Pancreas (tissue), 10 donors: ENCODE results near the gene DAAM2. TPM values are rescaled to one million over a fixed set of nuclear protein-coding genes. Genes with fewer than 3 reads are reported as not detected.

Experiments used
- ATAC-seq, 4 donors: fragments of 200-7000 bp; cut with Tn5 transposase; one replicate each; pipeline versions ENCODE4 v1.8.0 to v1.9.1; 2020; ENCODE audit warnings: mild to moderate bottlenecking in 4 of 4, moderate library complexity in 4 of 4
- DNase-seq, 6 donors: peaks; one replicate each; pipeline ENCODE4 v3.0.0-alpha.2; 2020
- FAIRE-seq: peaks from 2 replicates; lab custom pipeline; 2012; peaks lifted over from hg19 to GRCh38; lab: Jason Lieb, UNC
- H3K27ac ChIP-seq, 4 donors: fragments of 200-600 bp; sonication (generic); 1 replicate in 3 of 4; 2 replicates in 1 of 4; pipeline versions ENCODE4 v1.5.0 to v1.8.0; 2020
- H3K27me3 ChIP-seq, 4 donors: fragments of 200-600 bp; one replicate each; pipeline ENCODE4 v1.8.0; 2021
- H3K36me3 ChIP-seq, 3 donors: fragments of 200-600 bp; sonication (generic) in 1 of 3; one replicate each; pipeline versions ENCODE4 v1.5.0 to v1.8.0; 2020 to 2021
- H3K4me1 ChIP-seq, 3 donors: fragments of 200-600 bp; one replicate each; pipeline ENCODE4 v1.8.0; 2021
- H3K4me3 ChIP-seq, 4 donors: fragments of 200-600 bp; sonication (generic) in 2 of 4; one replicate each; pipeline versions ENCODE4 v1.5.0 to v1.8.0; 2020 to 2021
- H3K9me3 ChIP-seq, 4 donors: fragments of 200-600 bp; one replicate each; pipeline ENCODE4 v1.8.0; 2021
- CTCF ChIP-seq, 4 donors: fragments of 200-600 bp; sonication (generic) in 3 of 4; IDR thresholded peaks; one replicate each; pipeline versions ENCODE4 v1.5.0 to v1.8.0; 2021; ENCODE audit warnings: antibody characterized with exemption in 4 of 4
- WGBS, 2 donors: extraction: QIAGEN DNeasy Blood & Tissue Kit; methylation state at CpG; one replicate each; pipeline ENCODE4 v1.1.7; 2013; 5-methylcytosine and 5-hydroxymethylcytosine counted together
- intact Hi-C, 3 donors: fragments of 100-400 bp; cut with DNase I; formaldehyde crosslinking; loops; one replicate each; pipeline versions ENCODE4 v1.11.1 to v1.14.2; 2022
- polyA plus RNA-seq, 2 donors: library from polyadenylated mRNA; stranded (reverse); fragments of 200-250 nt; gene quantifications; one replicate each; pipeline ENCODE4 v1.2.3, GENCODE V29; 2013
- total RNA-seq, 6 donors: library from RNA; stranded (reverse); fragmentation: NEBNext Ultra II Directional in 4 of 6; extraction: Animal tissue kit (Norgen Biotek cat#: 25700) in 4 of 6; gene quantifications; one replicate each; pipeline versions ENCODE4 v1.2.1 to v1.2.4, GENCODE V29; 2021 to 2023
- donor health status: healthy with polysubstance abuse.
- donor health status: DM: no; HTN: no; CAD: no; lungs with moderate emphysema.
- donor health status: DM: no; HTN: no; CAD: no.
- donor health status: control.
- donor health status: control.
- donor health status: Bipolar disorder and iron deficiency.
- donor health status: DM: yes; HTN: yes; CAD: no.
- donor health status: DM: no; HTN: no; CAD: no.
- donor health status: DM: no; HTN: no; CAD: no.
- donor health status: DM: yes; HTN: yes; CAD: no.

DAAM2 gene
- total and polyA plus RNA-seq, 8 donors: 4.0 to 10.5 (median 7.2) TPM

GRCh38 chr6:39881851-39882530 lies 89.8 kb downstream of the DAAM2 start:
- Histone ChIP-seq H3K36me3 (no peaks in the 10 kb centered on the region), H3K27ac (no peak overlapping the region), H3K4me1 (peaks cover 0 to 5% (median 0%) of the 10 kb centered on the region in 3 donors), H3K4me3 (no peak overlapping the region), H3K27me3 (no peaks in the 10 kb centered on the region), H3K9me3 (no peaks in the 10 kb centered on the region)
- DNase-seq: no peak
- no peak for FAIRE-seq
- WGBS, 2 donors: 71 to 78% methylated on average over 16 of the region's 16 CpGs
- intact Hi-C loops: loop anchor here in 1 of 3 donors (10.0 kb wide), 1 partner anchor 517 kb away; no protein-coding TSS in a partner anchor
- no peak for TF ChIP-seq CTCF (IDR thresholded peaks at IDR 0.05)
- ATAC-seq: peak in 1 of 4 donors; percentile 44

- intact Hi-C loops: loop anchor here in 1 of 3 donors (10.0 kb wide), 1 partner anchor 518 kb away; no protein-coding TSS in a partner anchor
- FAIRE-seq (no peak), DNase-seq (peak in 1 of 6 donors; percentile 54), ATAC-seq (peak in 3 of 4 donors; percentile 42 to 60 (median 43))
- TF ChIP-seq CTCF (IDR thresholded peaks at IDR 0.05): no peak
- Histone ChIP-seq H3K4me1 (peaks cover 0 to 5% (median 0%) of the 10 kb centered on the region in 3 donors), H3K4me3 (no peak overlapping the region), H3K36me3 (no peaks in the 10 kb centered on the region), H3K27me3 (no peaks in the 10 kb centered on the region), H3K9me3 (no peaks in the 10 kb centered on the region), H3K27ac (no peak overlapping the region)
- 59 to 63% methylated on average over 8 of the region's 8 CpGs for WGBS, 2 donors
These were observed 90.3 kb downstream of the DAAM2 start for GRCh38 chr6:39882531-39882899.

- no peaks in the 10 kb centered on the region for H3K27me3 ChIP-seq
- no peak overlapping the region for H3K4me3 ChIP-seq
- intact Hi-C loops: loop anchor here in 1 of 3 donors (10.0 kb wide), 1 partner anchor 520 kb away; no protein-coding TSS in a partner anchor
- no peak for ATAC-seq
- peaks cover 0 to 5% (median 0%) of the 10 kb centered on the region in 3 donors for H3K4me1 ChIP-seq
- no peaks in the 10 kb centered on the region for H3K36me3 ChIP-seq
- no peak for FAIRE-seq
- no peak for DNase-seq
- H3K9me3 ChIP-seq: no peaks in the 10 kb centered on the region
- no peak overlapping the region for H3K27ac ChIP-seq
- 76 to 89% methylated on average over 5 of the region's 5 CpGs for WGBS, 2 donors
- TF ChIP-seq CTCF (IDR thresholded peaks at IDR 0.05): no peak
These were observed 92.5 kb downstream of the DAAM2 start for GRCh38 chr6:39884696-39885095.

- FAIRE-seq (no peak), ATAC-seq (no peak), DNase-seq (no peak)
- no peak for TF ChIP-seq CTCF (IDR thresholded peaks at IDR 0.05)
- Histone ChIP-seq H3K4me1 (no peaks in the 10 kb centered on the region), H3K9me3 (no peaks in the 10 kb centered on the region), H3K4me3 (no peak overlapping the region), H3K27me3 (no peaks in the 10 kb centered on the region), H3K27ac (no peak overlapping the region), H3K36me3 (no peaks in the 10 kb centered on the region)
- intact Hi-C loops: loop anchor here in 1 of 3 donors (10.0 kb wide), 1 partner anchor 521 kb away; no protein-coding TSS in a partner anchor
- WGBS, 2 donors: 87 to 92% methylated on average over 7 of the region's 7 CpGs
These were observed 93.5 kb downstream of the DAAM2 start for GRCh38 chr6:39885691-39886090.

GRCh38 chr6:39886871-39887270 lies 94.7 kb downstream of the DAAM2 start:
- no peak for TF ChIP-seq CTCF (IDR thresholded peaks at IDR 0.05)
- H3K27me3 ChIP-seq: no peaks in the 10 kb centered on the region
- FAIRE-seq (no peak), ATAC-seq (no peak), DNase-seq (no peak)
- H3K27ac ChIP-seq: peak overlapping the region in 1 of 4 donors; percentile 53
- no peak overlapping the region for H3K4me3 ChIP-seq
- 50 to 75% methylated on average over 2 of the region's 2 CpGs for whole genome bisulfite sequencing, 2 donors
- no peaks in the 10 kb centered on the region for H3K9me3 ChIP-seq
- H3K4me1 ChIP-seq: no peaks in the 10 kb centered on the region
- H3K36me3 ChIP-seq: no peaks in the 10 kb centered on the region
- intact Hi-C loops: loop anchor here in 1 of 3 donors (10.0 kb wide), 1 partner anchor 522 kb away; no protein-coding TSS in a partner anchor
